Endothelial cell of umbilical vein (primary cell): ENCODE results near the gene DLEC1. TPM values are rescaled to one million over a fixed set of nuclear protein-coding genes. Genes with fewer than 3 reads are reported as not detected.

Experiments used
- BruUV-seq: library from RNA; stranded (reverse); fragments of 400-500 nt; replicated peaks from 2 replicates; lab custom pipeline; 2021; lab: Mats Ljungman, UMichigan
- CTCF ChIA-PET: fragments of 300-600, 350-600 bp; sonication (Branson Sonifier 250); formaldehyde crosslinking; loops from one replicate; lab custom pipeline; 2021; ENCODE audit warnings: antibody characterized with exemption, inconsistent platforms; lab: Charles Lee
- POLR2A ChIA-PET: fragments of 300-600, 350-600 bp; sonication (Branson Sonifier 250); formaldehyde crosslinking; loops from one replicate; lab custom pipeline; 2021; ENCODE audit warnings: antibody characterized with exemption, inconsistent platforms; lab: Charles Lee
- DNase-seq: peaks from one replicate; pipeline ENCODE4 v3.0.0-alpha.2; 2011; ENCODE audit warnings: low read depth, low spot score
- FAIRE-seq: peaks from 2 replicates; lab custom pipeline; 2011; peaks lifted over from hg19 to GRCh38; lab: Jason Lieb, UNC
- H2AFZ ChIP-seq: 2 replicates; pipeline ENCODE4 v1.6.0; 2012; ENCODE audit warnings: low read depth, low read length, control low read depth, inconsistent platforms
- H3K27ac ChIP-seq: 2 replicates; pipeline ENCODE4 v1.5.1; 2011; ENCODE audit warnings: low read depth, mild to moderate bottlenecking, control low read depth, low read length, moderate library complexity; ENCODE audit not compliant: insufficient read depth
- H3K27me3 ChIP-seq, 2 experiments: 2 replicates each; pipeline versions ENCODE4 v1.6.0 to v1.6.1; 2011; ENCODE audit warnings: low read length in 2 of 2, mixed read lengths in 1 of 2; ENCODE audit not compliant: control insufficient read depth in 2 of 2, insufficient read depth in 2 of 2
- H3K36me3 ChIP-seq, 2 experiments: 2 replicates in 1 of 2; 3 replicates in 1 of 2; pipeline ENCODE4 v1.5.1; 2011; ENCODE audit warnings: low read length in 2 of 2, mild to moderate bottlenecking in 1 of 2, moderate library complexity in 1 of 2; ENCODE audit not compliant: control insufficient read depth in 2 of 2, insufficient read depth in 2 of 2; ENCODE audit errors: extremely low read depth in 1 of 2
- H3K4me1 ChIP-seq: 3 replicates; pipeline ENCODE4 v1.5.1; 2011; ENCODE audit warnings: mild to moderate bottlenecking, low read length; ENCODE audit not compliant: control insufficient read depth, insufficient read depth; ENCODE audit errors: extremely low read depth
- H3K4me2 ChIP-seq: 2 replicates; pipeline ENCODE4 v1.6.1; 2011; ENCODE audit warnings: low read length, control low read depth, mixed read lengths; ENCODE audit not compliant: insufficient read depth
- H3K4me3 ChIP-seq, 3 experiments: fragments of 200-600 bp in 1 of 3; sonication (generic), shearing (Covaris generic) in 1 of 3; replicated peaks in 1 of 3; 2 replicates each; pipeline ENCODE4 v1.5.1; 2011 to 2016; ENCODE audit warnings: control low read depth in 3 of 3, low read length in 3 of 3, mild to moderate bottlenecking in 2 of 3, inconsistent platforms in 1 of 3, low read depth in 1 of 3, moderate library complexity in 1 of 3; ENCODE audit not compliant: insufficient read depth in 1 of 3
- H3K79me2 ChIP-seq: 2 replicates; pipeline ENCODE4 v1.6.0; 2012; ENCODE audit warnings: low read length, inconsistent platforms; ENCODE audit not compliant: control insufficient read depth, insufficient read depth
- H3K9ac ChIP-seq: replicated peaks from 2 replicates; pipeline ENCODE3; 2011; ENCODE audit warnings: low read length, control low read depth; ENCODE audit not compliant: insufficient read depth; ENCODE audit errors: extremely low read depth
- H3K9me1 ChIP-seq: replicated peaks from 3 replicates; pipeline ENCODE4 v1.6.0; 2011; ENCODE audit warnings: mild to moderate bottlenecking, low read length; ENCODE audit not compliant: control insufficient read depth, insufficient read depth; ENCODE audit errors: extremely low read depth
- H3K9me3 ChIP-seq: replicated peaks from 2 replicates; pipeline ENCODE4 v1.5.1; 2012; ENCODE audit warnings: low read length, inconsistent platforms; ENCODE audit not compliant: control insufficient read depth, insufficient read depth
- H4K20me1 ChIP-seq: replicated peaks from 2 replicates; pipeline ENCODE3; 2011; ENCODE audit warnings: mild to moderate bottlenecking, low read length; ENCODE audit not compliant: control insufficient read depth, insufficient read depth; ENCODE audit errors: extremely low read depth
- EZH2 ChIP-seq: IDR thresholded peaks from 2 replicates; pipeline ENCODE4 v1.6.1; 2012; ENCODE audit warnings: borderline replicate concordance, low read depth, mild to moderate bottlenecking, moderate library complexity, low read length, inconsistent platforms; ENCODE audit not compliant: severe bottlenecking
- FOS ChIP-seq: IDR thresholded peaks from 2 replicates; pipeline ENCODE4 v1.6.1; 2011; ENCODE audit warnings: mild to moderate bottlenecking, low read length, moderate library complexity, borderline replicate concordance; ENCODE audit not compliant: insufficient read depth
- GATA2 ChIP-seq: IDR thresholded peaks from 2 replicates; pipeline ENCODE4 v1.7.0; 2011; ENCODE audit warnings: low read depth, mild to moderate bottlenecking, moderate library complexity, mixed read lengths, low read length; ENCODE audit not compliant: insufficient read length, insufficient read depth
- JUN ChIP-seq: IDR thresholded peaks from 2 replicates; pipeline ENCODE4 v1.6.1; 2011; ENCODE audit warnings: borderline replicate concordance, low read depth; ENCODE audit not compliant: insufficient read length, insufficient read depth
- MYC ChIP-seq: IDR thresholded peaks from one replicate; pipeline ENCODE4 v1.6.1; 2011; ENCODE audit warnings: mild to moderate bottlenecking, low read depth, low read length
- POLR2A ChIP-seq: IDR thresholded peaks from 2 replicates; pipeline ENCODE4 v1.6.1; 2012; ENCODE audit warnings: low read depth, mild to moderate bottlenecking, control low read depth, low read length
- POLR2AphosphoS5 ChIP-seq: IDR thresholded peaks from 2 replicates; pipeline ENCODE4 v1.6.1; 2012; ENCODE audit warnings: low read depth, mild to moderate bottlenecking, control low read depth, low read length, moderate library complexity; ENCODE audit not compliant: insufficient read depth
- dilution Hi-C: fragments of 300-500 bp; cut with MboI; formaldehyde crosslinking; loops from one replicate; pipeline ENCODE4 v1.15.0; 2019; ENCODE audit warnings: low sequenced_read_pairs; ENCODE audit not compliant: extremely low pct_ligation_motif_present
- intact Hi-C: fragments of 100-400 bp; cut with micrococcal nuclease; formaldehyde crosslinking; loops from one replicate; pipeline ENCODE4 v1.10.0; 2022
- polyA plus RNA-seq, 4 experiments: library from polyadenylated mRNA; depleted of rRNA in 3 of 4; stranded (reverse) in 3 of 4; unstranded in 1 of 4; fragments of >200 nt; gene quantifications; 2 replicates each; pipeline versions ENCODE4 v1.2.1 to v1.2.3, GENCODE V29; 2011 to 2012; ENCODE audit warnings: missing spikeins in 1 of 4
- small RNA-seq: library from RNA; depleted of rRNA; stranded (forward); fragments of <200 nt; gene quantifications from one replicate; pipeline ENCODE3, GENCODE V24; 2012; ENCODE audit warnings: low replicate concordance, low read depth; ENCODE audit not compliant: insufficient read depth, insufficient read length
- total RNA-seq: library from RNA; stranded (reverse); gene quantifications from 2 replicates; pipeline ENCODE4 v1.2.3, GENCODE V29; 2021
- TF ChIP-seq, protein P1 (sequence below): IDR thresholded peaks from 2 replicates; pipeline ENCODE4 v1.6.1; 2011; ENCODE audit not compliant: insufficient read depth, insufficient read length
- TF ChIP-seq, protein P2 (sequence below), 2 donors: IDR thresholded peaks; 1 replicate in 1 of 2; 2 replicates in 1 of 2; pipeline ENCODE4 v1.5.1; 2011; ENCODE audit warnings: low read length in 2 of 2, mild to moderate bottlenecking in 2 of 2, moderate library complexity in 2 of 2, control low read depth in 1 of 2, inconsistent platforms in 1 of 2, low read depth in 1 of 2; ENCODE audit not compliant: insufficient read depth in 1 of 2; ENCODE audit errors: extremely low read depth in 1 of 2

Gene DLEC1
- total and polyA plus RNA-seq, 2 donors (not counting 3 experiments of a cell fraction or from before 2014, with no cell fraction given) = not detected

DNA sequence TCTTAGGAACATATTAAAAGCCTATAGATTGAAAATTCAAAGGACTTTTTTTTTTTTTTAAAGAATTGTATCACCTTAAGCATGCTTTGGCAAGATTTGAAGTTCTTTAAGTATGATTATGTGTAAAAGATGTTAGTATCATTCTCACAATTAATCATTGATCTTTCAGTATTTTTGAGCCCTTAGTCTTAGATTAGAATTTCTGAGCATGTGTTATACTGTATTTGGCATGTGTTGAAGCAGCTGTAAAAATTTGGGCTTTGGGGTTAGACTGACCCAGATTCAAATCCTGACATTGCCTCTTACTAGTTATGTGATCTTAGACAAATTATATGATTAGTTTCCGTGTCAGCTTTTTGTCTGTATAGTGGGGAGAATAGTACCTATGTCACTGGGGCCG is 132.6 kb downstream of the DLEC1 start:
- Histone ChIP-seq H4K20me1 (no peaks in the 10 kb centered on the region), H3K9me3 (no peaks in the 10 kb centered on the region), H2AFZ (no peak overlapping the region), H3K27me3 (no peaks in the 10 kb centered on the region), H3K4me3 (no peak overlapping the region), H3K79me2 (peaks cover 79% of the 10 kb centered on the region), H3K4me1 (peaks cover 4% of the 10 kb centered on the region), H3K4me2 (no peak overlapping the region), H3K27ac (no peak overlapping the region), H3K9me1 (no peaks in the 10 kb centered on the region), H3K9ac (no peak overlapping the region), H3K36me3 (no peaks in the 10 kb centered on the region)
- intact Hi-C loops (no loop called here), dilution Hi-C loops (no loop called here)
- BruUV-seq = no TSS peak
- DNase-seq (no peak), FAIRE-seq (no peak)
- ChIA-PET POLR2A (no interaction called here), CTCF (interaction anchor here (1.8 kb wide), 1 partner anchor 76 kb away, joined by 5 read pairs; no protein-coding TSS in a partner anchor)
- TF ChIP-seq GATA2 (no peak), FOS (no peak), EZH2 (no peak), JUN (no peak), POLR2AphosphoS5 (no peak), POLR2A (no peak), MYC (no peak)
- TF ChIP-seq, protein P1, sequence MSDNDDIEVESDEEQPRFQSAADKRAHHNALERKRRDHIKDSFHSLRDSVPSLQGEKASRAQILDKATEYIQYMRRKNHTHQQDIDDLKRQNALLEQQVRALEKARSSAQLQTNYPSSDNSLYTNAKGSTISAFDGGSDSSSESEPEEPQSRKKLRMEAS = no peak
- TF ChIP-seq, protein P2, sequence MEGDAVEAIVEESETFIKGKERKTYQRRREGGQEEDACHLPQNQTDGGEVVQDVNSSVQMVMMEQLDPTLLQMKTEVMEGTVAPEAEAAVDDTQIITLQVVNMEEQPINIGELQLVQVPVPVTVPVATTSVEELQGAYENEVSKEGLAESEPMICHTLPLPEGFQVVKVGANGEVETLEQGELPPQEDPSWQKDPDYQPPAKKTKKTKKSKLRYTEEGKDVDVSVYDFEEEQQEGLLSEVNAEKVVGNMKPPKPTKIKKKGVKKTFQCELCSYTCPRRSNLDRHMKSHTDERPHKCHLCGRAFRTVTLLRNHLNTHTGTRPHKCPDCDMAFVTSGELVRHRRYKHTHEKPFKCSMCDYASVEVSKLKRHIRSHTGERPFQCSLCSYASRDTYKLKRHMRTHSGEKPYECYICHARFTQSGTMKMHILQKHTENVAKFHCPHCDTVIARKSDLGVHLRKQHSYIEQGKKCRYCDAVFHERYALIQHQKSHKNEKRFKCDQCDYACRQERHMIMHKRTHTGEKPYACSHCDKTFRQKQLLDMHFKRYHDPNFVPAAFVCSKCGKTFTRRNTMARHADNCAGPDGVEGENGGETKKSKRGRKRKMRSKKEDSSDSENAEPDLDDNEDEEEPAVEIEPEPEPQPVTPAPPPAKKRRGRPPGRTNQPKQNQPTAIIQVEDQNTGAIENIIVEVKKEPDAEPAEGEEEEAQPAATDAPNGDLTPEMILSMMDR (IDR thresholded peaks at IDR 0.05; ENCODE audit: extremely low read depth in 1 of 2, insufficient read depth in 1 of 2, low read depth in 1 of 2, low read length in 2 of 2) = no peak

Small RNAs within 50 kb of the gene (small RNA-seq; reads per million reads assigned to genes)
- not detected for gene RF00019

Other genes starting within 250 kb of the DLEC1 start
- 27.6 and 43.2 TPM in 2 replicates for gene CTDSPL, start 177.3 kb upstream of the DLEC1 start, total RNA-seq
- 28.3 and 30.1 TPM in 2 replicates for gene CTDSPL, start 177.3 kb upstream of the DLEC1 start, polyA plus RNA-seq
- gene VILL, start 48.4 kb upstream of the DLEC1 start, total RNA-seq = 6.9 and 9.0 TPM in 2 replicates
- gene VILL, start 48.4 kb upstream of the DLEC1 start, polyA plus RNA-seq = 10.0 and 11.6 TPM in 2 replicates
- gene PLCD1, start 9.6 kb upstream of the DLEC1 start, total RNA-seq = 15.3 and 18.5 TPM in 2 replicates
- 12.6 and 13.1 TPM in 2 replicates for gene PLCD1, start 9.6 kb upstream of the DLEC1 start, polyA plus RNA-seq
- gene ACAA1, start 97.9 kb downstream of the DLEC1 start, total RNA-seq = 46.9 and 52.1 TPM in 2 replicates
- gene ACAA1, start 97.9 kb downstream of the DLEC1 start, polyA plus RNA-seq = 46.4 and 53.8 TPM in 2 replicates
- 32.7 and 35.1 TPM in 2 replicates for gene MYD88, start 99.5 kb downstream of the DLEC1 start, total RNA-seq
- 48.9 and 55.0 TPM in 2 replicates for gene MYD88, start 99.5 kb downstream of the DLEC1 start, polyA plus RNA-seq
- gene OXSR1, start 126.3 kb downstream of the DLEC1 start, total RNA-seq = 32.9 and 34.3 TPM in 2 replicates
- 12.7 and 15.1 TPM in 2 replicates for gene OXSR1, start 126.3 kb downstream of the DLEC1 start, polyA plus RNA-seq
- gene SLC22A13, start 226.6 kb downstream of the DLEC1 start, total RNA-seq = 0.44 and 0.53 TPM in 2 replicates
- gene SLC22A13, start 226.6 kb downstream of the DLEC1 start, polyA plus RNA-seq = 0.11 and 0.13 TPM in 2 replicates
- gene SLC22A14, start 243.1 kb downstream of the DLEC1 start, total RNA-seq = not detected in 2 replicates
- gene SLC22A14, start 243.1 kb downstream of the DLEC1 start, polyA plus RNA-seq = 0.10 TPM in 1 of 2 replicates, not detected in the other